HCEC 1CT (cell line): ENCODE results near the gene HIPK4.
"Not testable (repeated sequence)": the region's sequence is repeated elsewhere in the genome, so short reads cannot be mapped to it uniquely, and the experiment has no call there.

ENCODE experiments used
- DNase-seq: peaks from one replicate; pipeline ENCODE4 v3.0.0-alpha.2; 2017

Gene HIPK4

DNA sequence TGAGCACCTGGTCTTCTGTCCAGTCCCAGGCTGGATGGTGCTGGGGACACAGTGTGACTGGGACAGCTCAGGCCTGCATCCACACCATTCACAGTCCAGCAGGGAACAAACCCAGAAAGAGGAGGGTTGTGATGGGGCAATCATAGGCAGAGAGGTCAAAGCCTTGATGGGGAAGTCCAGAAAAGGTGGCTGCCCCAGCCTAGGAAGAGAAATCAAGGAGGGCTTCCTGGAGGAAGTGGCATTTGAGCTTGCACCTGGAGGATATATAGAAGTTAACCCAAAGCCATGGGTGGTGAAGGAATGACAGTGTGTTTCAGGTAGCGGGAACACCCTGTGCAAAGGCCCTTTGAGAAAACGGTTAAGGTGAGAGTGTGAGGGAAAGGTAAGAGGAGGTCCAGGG lies 25.8 kb upstream of the HIPK4 start:
- no peak for DNase-seq

DNA sequence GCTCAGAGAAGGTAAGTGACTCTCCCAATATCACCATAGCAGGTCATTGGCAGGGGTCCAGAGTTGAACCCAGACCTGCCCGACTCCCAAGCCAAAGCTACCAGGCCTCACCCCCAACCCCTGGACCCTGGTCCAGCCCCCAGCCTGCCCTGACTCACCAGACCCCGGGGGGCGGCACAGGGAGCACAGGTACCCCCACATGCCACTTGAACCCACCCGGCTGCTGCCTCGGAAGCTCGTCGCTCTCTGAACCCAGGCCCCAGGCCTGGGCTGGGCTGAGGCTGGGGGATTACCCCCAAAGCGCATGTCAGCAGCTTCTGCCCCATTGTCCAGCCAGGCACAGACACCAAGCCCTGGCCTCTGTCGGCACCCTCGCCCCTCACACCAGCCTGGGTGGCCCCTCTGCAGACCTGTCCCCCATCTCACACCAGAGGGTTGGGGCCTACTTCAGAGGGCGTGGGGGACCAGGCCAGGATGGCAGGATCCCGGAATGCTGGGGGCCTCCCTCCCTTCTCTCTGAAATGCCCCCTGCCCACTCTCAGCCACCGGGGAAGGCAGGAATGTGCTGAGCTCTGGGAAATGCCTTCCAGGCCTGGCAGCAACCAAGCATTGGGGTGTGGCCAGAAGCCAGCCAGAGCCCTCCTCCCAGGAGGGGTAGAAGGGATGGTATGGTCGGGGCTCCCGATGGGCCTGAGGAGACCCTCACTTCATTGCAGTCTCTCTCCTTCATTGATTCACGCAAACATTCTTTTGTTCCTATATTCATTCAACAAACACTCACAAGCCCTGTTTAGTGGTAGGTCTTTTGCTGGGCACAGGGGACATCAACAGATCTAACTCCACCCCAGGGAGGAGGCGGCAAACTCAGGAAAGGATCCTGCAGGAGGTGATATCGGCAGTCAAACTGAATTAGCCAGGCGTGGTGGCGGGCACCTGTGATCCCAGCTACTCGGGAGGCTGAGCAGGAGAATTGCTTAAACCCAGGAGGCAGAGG lies 24.9 kb upstream of the HIPK4 start:
- DNase-seq: no peak

DNA sequence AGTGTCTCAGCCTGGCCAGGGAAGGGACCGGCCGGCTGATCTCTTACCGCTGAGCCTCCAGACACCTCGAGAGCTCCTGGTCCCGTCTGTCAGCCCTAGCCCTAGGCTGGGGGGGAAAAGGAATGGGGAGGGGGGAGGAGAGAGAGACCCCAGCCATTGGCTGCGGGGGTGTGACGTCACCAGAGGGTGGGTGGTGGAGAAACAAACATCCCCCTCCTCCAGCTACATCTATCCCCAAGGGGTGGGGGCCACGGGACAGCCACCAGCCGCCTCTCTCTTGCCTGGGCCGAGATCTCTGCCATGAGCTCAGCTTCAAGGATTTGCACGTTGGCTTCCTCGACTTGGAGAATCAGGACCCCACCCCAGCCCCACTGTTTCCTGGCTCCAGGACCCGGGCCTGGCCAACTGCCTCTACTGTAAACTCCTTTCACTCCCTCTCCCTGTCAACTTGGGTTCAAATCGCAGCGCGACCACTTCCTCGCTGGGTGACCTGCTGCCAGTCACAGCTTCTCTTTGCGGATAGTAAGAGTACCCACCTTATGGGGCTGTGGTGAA lies 23.4 kb upstream of the HIPK4 start, which contains the start of gene PRX:
Gene PRX, minus strand, starts transcription at position 88 of the 555 bp plus-strand sequence. CDS start 5,446 bp downstream, outside the sequence.
- DNase-seq: no peak

DNA sequence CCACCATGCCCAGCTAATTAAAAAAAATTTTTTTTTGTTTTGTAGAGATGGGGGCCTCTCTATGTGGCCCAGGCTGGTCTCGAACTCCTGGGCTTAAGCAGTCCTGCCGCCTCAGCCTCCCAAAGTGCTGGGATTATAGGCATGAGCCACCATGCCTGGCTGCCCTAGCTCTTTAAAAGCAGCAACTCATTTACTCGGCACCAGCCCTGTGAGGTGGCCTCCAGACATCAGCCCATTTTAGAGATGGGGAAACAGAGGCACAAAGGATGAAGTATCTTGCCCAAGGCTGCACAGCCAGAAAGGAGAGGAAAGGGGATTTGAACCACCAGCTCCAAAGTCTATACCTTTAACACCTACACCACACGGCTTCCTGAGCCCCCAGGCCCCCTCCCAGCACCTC lies 22.9 kb upstream of the HIPK4 start:
- DNase-seq: no peak

DNA sequence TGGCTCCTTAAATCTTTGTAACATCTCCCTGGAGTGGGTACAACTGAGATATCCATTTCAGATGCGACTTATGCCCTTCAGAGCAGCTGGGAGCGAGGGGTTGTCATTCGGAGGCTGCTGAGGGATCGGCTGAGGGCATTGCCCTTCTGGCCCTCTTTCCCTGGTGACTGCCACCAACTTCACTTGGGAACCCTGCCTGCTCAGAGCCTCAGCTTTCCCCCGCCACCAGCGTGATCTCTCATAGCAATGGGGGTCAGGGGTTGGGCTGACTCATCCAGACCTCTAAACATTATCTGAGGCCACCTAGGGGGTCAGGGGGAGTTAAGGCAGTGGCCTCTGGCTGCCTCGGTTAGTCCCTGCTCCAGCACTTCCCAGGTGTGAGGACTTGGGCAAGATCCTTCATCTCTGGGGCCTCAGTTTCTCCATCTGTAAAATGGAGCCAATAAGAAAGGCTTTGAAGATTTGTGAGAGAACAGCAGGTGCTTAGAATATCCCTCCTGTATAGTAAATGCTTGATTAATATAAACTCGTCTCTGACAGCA lies 22.0 kb upstream of the HIPK4 start:
- DNase-seq: no peak

DNA sequence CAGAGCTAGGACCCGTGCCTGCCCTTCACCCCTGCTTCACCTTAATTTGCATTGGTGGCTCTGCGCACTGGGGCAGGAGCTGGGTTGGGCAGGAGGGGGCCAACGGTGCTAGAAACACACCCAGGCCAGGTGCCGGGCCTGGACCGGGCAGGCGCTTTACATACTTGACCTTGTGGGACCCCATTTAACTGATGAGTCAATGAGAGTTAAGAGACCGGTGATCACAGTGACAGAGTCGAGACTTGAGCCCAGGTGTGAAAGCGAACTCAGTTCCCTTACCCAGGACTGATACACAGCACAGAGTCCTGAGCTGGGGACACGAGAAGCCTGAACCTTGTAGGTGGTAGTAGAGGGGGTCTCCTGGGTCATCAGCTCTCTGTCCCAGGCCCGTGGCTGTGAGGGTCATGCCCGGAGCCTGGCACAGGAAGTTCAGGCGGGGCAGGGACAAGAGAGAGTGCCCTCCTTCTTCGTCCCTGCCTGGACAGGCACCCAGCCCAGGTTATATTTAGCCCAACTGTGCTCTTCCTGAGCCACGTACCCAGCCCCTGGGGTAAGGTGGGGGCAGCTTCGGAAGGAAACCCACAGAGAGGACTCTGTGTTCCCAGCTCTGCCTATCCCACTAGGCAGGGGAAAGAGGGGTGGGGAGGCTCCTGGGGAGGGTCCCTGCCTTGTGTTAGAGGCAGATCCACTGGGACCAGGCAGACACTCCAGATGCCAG lies 21.3 kb upstream of the HIPK4 start:
- no peak for DNase-seq

DNA sequence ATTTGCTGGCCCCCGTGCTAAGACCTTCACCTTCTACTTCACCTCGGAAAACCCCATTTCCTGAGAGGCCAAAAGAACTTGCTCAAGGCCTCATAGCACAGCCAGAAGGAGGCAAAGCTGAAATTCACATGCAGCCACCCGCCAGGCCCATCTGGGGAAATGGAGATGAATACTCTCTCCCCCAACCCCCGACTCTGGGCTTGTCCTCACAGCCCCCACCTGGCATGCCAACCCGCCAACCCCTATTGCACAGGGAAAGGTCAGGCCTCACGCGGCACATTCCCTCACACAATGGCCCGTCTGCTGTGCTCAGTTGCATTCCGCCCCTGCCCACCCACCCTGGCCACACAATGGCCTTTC lies 20.0 kb upstream of the HIPK4 start:
- no peak for DNase-seq

DNA sequence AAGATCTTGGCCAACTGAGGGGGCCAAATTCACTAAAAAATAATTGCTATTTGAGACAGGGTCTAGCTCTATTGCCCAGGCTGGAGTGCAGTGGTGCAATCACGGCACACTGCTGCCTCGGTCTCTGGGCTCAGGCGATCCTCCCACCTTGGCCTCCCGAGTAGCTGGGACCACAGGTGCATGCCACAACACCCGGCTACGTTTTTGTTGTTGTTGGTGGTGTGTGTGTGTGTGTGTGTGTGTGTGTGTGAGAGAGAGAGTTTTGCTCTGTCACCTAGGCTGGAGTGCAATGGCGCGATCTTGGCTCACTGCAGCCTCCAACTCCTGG lies 18.6 kb upstream of the HIPK4 start:
- DNase-seq: not testable (repeated sequence)

DNA sequence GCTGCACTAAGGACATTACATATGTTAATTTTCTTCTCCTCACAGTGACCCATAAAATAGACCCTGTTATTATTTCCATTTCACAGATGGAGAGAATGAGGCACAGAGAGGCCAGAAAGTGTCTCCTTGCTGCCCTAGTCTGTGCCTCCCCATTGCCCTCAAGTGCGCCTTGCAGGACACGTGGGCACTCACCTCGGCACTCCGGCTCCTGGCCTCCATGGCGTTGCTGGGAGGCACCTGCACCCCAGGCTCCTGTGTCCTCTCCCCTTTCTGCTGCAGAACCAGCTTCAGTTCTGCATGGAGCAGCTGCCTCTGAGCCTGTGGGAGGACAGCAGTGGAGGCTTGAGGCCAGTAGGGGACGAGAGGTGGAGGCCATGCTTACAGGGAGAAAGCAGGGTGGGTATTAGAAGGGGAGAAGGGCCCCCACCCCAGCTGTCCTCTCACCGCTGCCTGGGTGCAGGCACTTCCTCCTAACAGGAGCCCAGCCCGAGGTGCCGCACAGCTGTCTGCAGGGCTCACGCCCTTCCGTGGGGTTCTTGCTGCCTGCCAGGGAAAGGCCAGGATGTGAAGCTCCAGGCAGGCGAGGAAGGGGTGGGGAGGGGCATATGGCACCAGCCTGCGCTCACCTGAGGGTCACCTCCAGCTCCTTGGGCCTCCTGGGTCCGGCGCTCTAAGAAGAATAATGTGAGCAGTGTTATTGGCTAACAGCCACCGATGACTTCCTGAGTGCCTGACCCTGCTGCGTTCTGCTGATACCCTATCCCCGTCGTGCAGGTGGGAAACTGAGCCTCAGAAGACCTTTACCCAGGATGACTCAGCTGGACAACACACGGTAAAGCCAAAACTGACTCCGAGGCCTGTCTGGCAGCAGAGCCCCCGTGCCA lies 18.0 kb upstream of the HIPK4 start:
- no peak for DNase-seq

DNA sequence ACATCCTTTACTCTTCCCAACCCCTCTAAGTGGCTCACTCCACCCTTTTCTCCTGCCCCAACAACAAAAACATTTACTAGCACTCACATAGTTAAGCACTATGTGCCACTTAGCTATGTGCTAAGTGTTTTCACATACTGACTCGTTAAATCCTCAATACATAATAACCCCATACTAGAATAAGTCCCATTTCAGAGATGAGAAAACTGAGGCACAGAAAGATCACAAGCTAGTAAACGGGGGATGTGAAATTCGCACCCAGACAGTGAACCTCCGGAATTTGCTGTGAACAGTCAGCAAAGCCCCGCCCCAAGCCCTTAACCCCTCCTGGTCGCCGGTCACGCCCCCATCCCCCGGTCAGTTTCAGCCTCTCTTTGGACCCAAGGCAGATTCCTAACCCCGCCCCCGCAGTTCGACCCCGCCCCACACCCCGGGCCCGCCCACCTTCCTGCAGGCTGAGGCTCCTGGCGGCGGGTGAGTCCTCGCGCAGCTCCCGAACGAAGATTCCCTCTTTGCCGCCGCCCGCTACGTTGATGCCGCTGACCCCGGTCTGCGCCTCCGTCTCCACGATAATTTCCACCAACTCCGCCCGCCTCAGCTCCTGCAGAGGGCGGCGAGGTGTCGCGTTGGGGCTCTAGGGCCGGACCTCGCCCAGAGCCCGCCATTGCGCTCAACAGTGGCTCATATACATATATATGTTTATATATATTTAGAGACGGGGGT lies 13.4 kb upstream of the HIPK4 start:
- peak; percentile 87 for DNase-seq

DNA sequence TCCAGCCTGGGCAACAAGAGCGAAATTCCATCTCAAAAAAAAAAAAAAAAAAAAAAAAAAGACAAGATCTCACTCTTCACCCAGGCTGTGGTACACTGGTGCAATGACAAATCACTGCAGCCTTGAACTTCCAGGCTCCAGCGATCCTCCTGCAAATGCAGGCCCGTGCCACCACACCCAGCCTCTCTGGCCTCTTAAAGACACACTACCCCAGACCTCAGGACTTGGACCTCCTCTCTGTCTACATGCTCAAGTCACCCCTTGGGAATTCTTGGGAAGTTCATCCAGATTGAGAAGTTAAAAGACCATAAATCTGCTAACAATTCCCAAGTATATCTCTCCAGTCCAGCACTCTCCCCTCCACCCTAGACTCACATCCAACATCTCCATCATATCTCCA lies 10.6 kb upstream of the HIPK4 start:
- no peak for DNase-seq

DNA sequence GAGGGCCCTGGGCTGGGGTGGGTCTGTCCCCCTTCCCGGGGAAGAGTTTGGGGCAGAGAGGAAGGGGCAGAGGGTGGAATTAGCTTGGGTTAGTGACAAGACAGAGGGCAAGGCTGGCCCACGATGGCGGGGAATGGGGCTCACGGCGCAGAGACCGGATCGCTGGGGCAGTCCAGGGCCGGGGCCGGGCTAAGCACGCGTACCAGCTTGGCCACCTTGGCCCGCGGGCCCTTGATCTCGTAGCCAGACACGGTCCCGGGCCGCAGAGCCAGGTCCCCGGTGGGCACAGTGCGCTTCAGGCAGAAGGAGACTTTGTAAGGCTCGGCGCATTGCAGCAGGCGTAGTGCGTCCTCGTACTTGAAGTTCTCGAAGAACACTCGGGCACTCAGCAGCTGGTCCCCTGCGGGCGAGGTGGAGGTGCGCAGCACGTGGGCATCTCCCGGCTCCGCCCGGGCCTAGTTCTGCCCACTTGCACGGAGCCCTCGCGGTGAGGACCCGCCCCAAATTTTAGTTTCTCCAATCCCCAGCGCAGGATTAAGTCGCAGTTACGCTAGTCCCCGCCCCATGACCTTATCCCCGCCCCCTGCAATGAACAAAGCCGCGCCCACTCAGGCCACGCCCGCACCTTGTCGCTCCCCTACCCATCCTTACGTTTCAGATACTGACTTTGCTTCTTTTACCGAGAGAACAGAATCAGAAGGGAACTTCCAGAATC lies 8.6 kb upstream of the HIPK4 start:
- no peak for DNase-seq

DNA sequence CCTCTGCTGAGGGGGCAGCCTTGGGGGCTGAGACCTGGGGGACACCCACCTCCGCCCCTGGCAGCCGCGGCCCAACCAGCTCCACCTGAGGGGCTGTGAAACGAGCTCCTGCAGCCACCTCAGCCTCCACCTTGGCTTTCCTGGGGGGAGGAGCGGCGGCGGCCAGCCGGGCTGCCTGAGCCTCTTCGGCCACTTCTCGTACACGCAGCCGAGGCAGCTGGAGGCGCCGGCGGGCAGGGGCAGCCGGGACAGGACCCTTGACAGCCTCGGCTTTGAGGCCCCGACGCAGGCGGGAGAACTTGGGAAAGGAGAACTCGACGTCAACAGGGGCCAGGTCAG lies 7.6 kb upstream of the HIPK4 start:
- no peak for DNase-seq

DNA sequence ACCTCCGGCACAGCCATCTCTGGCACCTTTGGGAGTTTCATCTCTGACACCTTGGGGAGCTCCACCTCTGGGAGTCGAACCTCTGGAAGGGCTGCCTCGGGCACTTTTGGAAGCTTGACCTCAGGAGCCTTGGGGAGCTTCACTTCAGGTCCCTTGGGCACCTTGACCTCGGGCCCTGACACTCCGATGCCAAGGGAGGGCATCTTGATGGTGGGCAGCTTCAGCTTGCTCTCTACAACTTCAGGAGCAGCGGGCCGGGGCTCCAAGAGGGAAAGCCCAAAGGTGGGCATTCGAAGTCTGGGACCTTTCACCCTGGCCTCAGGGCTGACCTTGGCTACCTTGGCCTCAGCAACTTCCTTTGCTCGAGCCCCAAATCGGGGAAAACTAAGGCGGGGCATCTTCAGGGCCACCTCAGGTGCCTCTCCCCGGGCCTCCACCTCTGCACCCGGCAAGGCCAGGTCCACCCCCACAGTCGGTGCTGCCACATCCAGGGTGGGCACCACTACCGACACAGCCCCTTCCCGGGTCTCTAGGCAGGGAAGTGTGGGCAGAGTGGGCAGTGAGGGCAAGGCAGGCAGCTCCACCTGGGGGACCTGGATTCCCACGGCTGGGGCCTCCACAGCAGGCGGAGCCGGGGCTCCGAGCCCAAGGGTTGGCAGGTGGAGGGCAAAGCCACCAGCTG lies 7.0 kb upstream of the HIPK4 start:
- no peak for DNase-seq

DNA sequence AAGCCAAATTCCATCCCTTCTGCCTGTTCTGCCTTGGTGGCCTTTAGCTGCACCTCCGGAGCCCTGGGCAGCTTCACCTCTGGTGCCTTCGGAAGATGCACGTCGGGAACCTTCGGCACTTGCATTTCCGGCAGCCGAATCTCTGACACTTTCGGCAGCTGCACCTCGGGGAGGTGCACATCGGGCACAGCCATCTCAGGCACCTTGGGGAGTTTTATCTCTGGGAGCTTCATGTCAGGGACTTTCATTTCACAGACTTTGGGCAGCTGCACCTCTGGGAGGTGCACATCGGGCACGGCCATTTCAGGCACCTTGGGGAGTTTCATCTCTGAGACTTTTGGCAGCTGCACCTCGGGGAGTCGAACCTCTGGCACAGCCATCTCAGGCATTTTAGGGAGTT lies 6.0 kb upstream of the HIPK4 start:
- DNase-seq: no peak

DNA sequence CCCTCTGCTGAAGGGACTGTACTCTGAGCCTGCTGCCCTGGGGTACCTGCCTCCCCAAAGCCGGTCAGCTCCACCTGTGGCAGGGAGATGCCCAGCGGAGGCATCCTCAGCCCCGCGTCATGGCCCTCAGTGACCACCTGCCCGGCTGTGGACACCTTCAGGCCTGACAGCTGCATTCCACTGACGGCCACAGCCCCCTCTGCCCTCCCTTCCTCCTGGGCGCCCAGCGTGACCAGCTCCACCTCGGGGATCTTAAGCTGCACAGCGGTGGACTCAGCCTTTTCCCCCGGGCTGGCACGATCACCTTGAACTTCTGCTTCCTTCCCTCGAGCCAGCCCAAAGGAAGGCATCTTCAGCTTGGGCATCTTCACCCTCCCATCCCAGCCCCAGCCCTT lies 4.8 kb upstream of the HIPK4 start:
- DNase-seq: no peak

DNA sequence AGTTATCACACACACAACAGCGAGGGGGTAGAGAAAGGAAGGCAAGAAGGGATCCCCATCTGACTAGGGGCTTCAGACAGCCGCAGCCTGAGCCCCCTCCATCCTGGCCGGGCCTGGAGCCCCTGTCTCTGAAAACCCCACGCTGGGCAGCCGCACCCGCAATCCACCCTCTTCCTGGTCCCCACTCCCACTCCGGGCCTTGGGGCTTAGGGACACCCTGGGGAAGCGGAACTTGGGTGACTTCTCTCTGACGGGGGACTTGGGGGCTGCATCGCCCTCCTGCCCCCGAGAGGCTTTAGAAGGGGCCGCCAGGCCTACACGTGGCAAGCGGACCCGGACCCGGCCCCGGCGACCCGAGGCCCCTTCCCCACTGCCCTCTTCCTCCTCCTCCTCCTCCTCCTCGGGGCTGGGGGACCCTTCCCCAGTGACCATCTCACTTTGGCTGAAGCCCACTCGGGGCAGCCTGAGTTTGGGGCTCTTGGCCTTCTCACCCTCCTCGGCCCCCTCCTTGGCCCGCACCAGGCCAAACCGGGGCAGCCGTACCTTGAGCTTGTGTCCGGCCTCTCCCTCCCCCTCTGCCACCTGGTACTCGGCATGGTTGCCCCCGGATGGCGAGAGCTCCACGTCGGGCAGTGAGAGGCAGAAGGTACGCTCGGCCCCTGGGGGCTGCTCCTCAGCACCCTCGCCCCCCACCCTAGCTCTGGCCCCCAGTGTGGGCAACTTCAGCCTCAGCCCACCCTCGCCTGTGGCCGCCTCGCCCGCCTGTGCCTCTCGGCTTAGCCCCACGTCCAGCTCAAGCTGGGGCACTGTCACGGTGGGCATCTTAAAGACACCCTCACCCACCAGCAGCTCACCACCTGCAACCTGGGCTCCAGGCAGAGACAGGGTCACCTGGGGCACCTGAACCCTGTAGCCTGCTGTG lies 4.2 kb upstream of the HIPK4 start:
- DNase-seq: no peak

DNA sequence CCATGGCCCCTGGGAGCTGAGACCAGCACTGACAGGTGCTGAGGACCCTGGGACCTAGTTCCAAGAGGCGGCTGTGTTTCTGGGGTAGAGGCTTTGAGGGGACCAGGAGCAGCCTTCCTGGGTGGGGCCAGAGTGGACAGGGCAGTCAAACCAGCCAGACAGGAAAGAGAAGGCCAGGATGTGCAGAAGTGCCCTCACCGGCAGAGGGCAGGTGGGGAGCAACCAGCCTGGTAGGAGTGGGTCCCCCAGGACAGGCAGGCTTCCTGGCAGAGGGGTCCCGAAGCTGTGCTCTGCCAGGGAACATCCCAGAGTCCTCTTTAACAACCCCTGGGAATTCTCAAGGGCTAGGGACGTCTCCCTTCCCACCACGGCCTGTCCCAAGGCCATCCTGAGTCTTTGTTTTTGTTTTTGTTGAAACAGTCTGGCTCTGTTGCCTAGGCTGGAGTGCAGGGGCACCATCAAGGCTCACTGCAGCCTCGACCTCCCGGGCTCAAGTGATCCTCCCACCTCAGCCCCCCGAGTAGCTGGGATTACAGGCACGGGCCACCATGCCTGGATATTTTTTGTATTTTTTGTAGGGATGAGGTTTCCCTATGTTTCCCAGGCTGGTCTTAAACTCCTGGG lies 3.0 kb upstream of the HIPK4 start:
- no peak for DNase-seq

DNA sequence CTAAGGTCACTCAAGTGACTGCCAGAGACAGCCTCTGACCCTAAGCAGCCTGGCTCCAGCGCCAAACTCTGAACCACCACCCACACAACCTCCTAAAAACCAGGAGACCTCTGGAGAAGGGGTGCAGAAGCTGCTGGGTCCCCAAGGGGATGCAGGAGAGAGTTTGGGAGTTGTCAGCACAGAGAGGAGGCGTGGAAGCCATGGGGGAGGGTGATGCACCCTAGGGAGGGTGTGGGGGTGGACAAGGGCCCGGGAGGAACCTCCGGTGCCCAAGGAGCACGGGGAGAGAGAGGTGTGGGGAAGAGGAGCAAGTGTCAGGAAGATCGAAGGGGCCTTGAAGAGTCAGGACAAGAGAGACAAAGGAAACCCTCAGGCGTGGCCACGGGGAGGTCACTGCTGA lies 2.1 kb upstream of the HIPK4 start:
- no peak for DNase-seq
